Measurements from ENCODE around the gene UNC119B. TPM values are rescaled to one million over a fixed set of nuclear protein-coding genes. Genes with fewer than 3 reads are reported as not detected.
A peak's percentile ranks its signal among the peaks of the same experiment; 100 is the strongest.

The UNC119B gene
- polyA plus RNA-seq, 1 experiment: 41.9 TPM

DNA sequence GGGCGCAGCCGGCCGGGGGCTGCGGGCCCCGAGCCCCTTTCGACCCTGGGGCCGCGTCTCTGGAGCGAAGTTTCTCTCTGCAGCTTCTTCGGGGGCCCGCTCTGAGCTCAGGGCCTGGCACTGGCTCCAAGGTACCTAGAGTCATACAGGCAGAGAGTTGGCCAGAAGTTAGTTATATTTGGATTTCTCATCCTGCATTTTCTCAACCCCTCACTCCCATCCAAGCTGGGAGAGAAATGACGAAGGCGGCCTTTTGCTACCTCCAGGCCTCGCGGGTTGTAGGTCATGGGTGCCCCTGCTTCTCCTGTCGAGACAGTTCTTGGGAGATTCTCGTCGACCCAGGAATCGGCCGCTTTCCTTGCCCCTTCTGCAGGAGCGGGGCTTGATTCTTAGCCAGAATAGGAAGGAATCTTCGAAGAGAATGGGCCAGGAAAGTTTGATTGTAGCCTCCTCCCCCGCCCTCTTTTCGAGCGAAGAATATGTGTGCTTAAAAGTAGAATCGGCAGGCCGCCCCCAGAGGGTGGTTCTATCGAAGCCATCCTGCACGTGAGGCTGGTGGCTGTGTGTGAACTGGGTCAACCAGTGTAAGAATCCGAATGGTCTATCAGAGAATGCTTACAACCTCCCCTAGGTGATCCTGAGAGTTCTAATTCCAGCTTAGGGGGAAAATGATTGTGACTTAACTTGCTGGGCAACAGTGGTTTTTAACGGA is 22.5 kb upstream of the UNC119B start:
- TF ChIP-seq CTCF (IDR thresholded peaks at IDR 0.05; ENCODE audit: low read depth, low read length): no peak
- no peaks in the 10 kb centered on the region for H3K27me3 ChIP-seq (ENCODE audit: control insufficient read depth, insufficient read depth, low read length)
- no peaks in the 10 kb centered on the region; the same call in 1 of the 2 replicates for H3K9me3 ChIP-seq (ENCODE audit: control insufficient read depth, insufficient read depth, low read length)
- peak overlapping the region; percentile 21 for H3K27ac ChIP-seq (ENCODE audit: low read depth, low read length)
- DNase-seq (ENCODE audit: low read depth, low spot score): no peak
- ChIA-PET CTCF (interaction anchor here (0.6 to 3.6 kb wide), 4 partner anchors 40 to 284 kb away, joined by 3 to 26 read pairs (median 5); no protein-coding TSS in a partner anchor), POLR2A (interaction anchor here (1.0 to 2.1 kb wide), 4 partner anchors 23 to 106 kb away, joined by 3 to 6 read pairs (median 4); partner anchors contain the start of genes ACADS, POP5 and UNC119B)
- H3K4me3 ChIP-seq (ENCODE audit: low read depth, low read length): peak overlapping the region; percentile 91

GRCh38 chr12:120688527-120689071 is 21.7 kb upstream of the UNC119B start:
- CTCF ChIA-PET: interaction anchor here (1.1 to 3.6 kb wide), 3 partner anchors 41 to 283 kb away, joined by 5 to 26 read pairs (median 6); no protein-coding TSS in a partner anchor

GRCh38 chr12:120689397-120690082 is 20.7 kb upstream of the UNC119B start:
- Histone ChIP-seq H3K27me3 (ENCODE audit: control insufficient read depth, insufficient read depth, low read length) (no peaks in the 10 kb centered on the region), H3K27ac (ENCODE audit: low read depth, low read length) (no peak overlapping the region), H3K9me3 (ENCODE audit: control insufficient read depth, insufficient read depth, low read length) (no peaks in the 10 kb centered on the region; the same call in 1 of the 2 replicates), H3K4me3 (ENCODE audit: low read depth, low read length) (peak overlapping the region; percentile 91)
- no peak for DNase-seq (ENCODE audit: low read depth, low spot score)
- ChIA-PET CTCF (interaction anchor here (1.5 kb wide), 1 partner anchor 43 kb away, joined by 6 read pairs; no protein-coding TSS in a partner anchor), POLR2A (no interaction called here)
- no peak for TF ChIP-seq CTCF (IDR thresholded peaks at IDR 0.05; ENCODE audit: low read depth, low read length)

More at GRCh38 chr12:120688527-120689071, 21.7 kb upstream of the UNC119B start:
- POLR2A ChIA-PET: interaction anchor here (1.0 to 2.1 kb wide), 3 partner anchors 22 to 40 kb away, joined by 3 to 6 read pairs (median 4); partner anchors contain the start of genes ACADS and UNC119B
- Histone ChIP-seq H3K27ac (ENCODE audit: low read depth, low read length) (no peak overlapping the region), H3K9me3 (ENCODE audit: control insufficient read depth, insufficient read depth, low read length) (no peaks in the 10 kb centered on the region; the same call in 1 of the 2 replicates), H3K4me3 (ENCODE audit: low read depth, low read length) (peak overlapping the region; percentile 91), H3K27me3 (ENCODE audit: control insufficient read depth, insufficient read depth, low read length) (no peaks in the 10 kb centered on the region)
- no peak for TF ChIP-seq CTCF (IDR thresholded peaks at IDR 0.05; ENCODE audit: low read depth, low read length)
- no peak for DNase-seq (ENCODE audit: low read depth, low spot score)

- no peak for DNase-seq (ENCODE audit: low read depth, low spot score)
- Histone ChIP-seq H3K27me3 (ENCODE audit: control insufficient read depth, insufficient read depth, low read length) (no peaks in the 10 kb centered on the region), H3K9me3 (ENCODE audit: control insufficient read depth, insufficient read depth, low read length) (no peaks in the 10 kb centered on the region; the same call in 1 of the 2 replicates), H3K27ac (ENCODE audit: low read depth, low read length) (no peak overlapping the region), H3K4me3 (ENCODE audit: low read depth, low read length) (no peak overlapping the region)
- ChIA-PET CTCF (interaction anchor here (1.5 kb wide), 1 partner anchor 43 kb away, joined by 6 read pairs; no protein-coding TSS in a partner anchor), POLR2A (no interaction called here)
- TF ChIP-seq CTCF (IDR thresholded peaks at IDR 0.05; ENCODE audit: low read depth, low read length): no peak
These were observed 20.2 kb upstream of the UNC119B start for GRCh38 chr12:120690083-120690450.
